Adrenal gland (tissue), 12 donors: ENCODE data around the gene LPP. TPM values are rescaled to one million over a fixed set of nuclear protein-coding genes. Genes with fewer than 3 reads are reported as not detected.

ENCODE experiments used
- DNase-seq, 7 donors: peaks; one replicate each; pipeline ENCODE4 v3.0.0-alpha.2; 2019 to 2020
- H3K27ac ChIP-seq, 5 donors: fragments of 200-600 bp; sonication (generic) in 4 of 5; 1 replicate in 3 of 5; 2 replicates in 2 of 5; pipeline versions ENCODE4 v1.5.1 to v1.8.0; 2016 to 2020; ENCODE audit warnings: mild to moderate bottlenecking in 1 of 5
- H3K27me3 ChIP-seq: fragments of 200-600 bp; 2 replicates; pipeline ENCODE4 v1.8.0; 2021
- H3K36me3 ChIP-seq, 2 donors: fragments of 200-600 bp; replicated peaks in 1 of 2; 1 replicate in 1 of 2; 2 replicates in 1 of 2; pipeline versions ENCODE4 v1.5.1 to v1.8.0; 2018 to 2022
- H3K4me1 ChIP-seq, 2 donors: fragments of 200-600 bp; replicated peaks in 1 of 2; 1 replicate in 1 of 2; 2 replicates in 1 of 2; pipeline versions ENCODE4 v1.5.1 to v1.8.0; 2018 to 2021
- H3K4me3 ChIP-seq, 4 donors: fragments of 200-600 bp; sonication (generic) in 3 of 4; one replicate each; pipeline ENCODE4 v1.5.1; 2016 to 2018
- H3K9me3 ChIP-seq, 3 donors: fragments of 200-600 bp; sonication (generic) in 1 of 3; replicated peaks in 1 of 3; 1 replicate in 2 of 3; 2 replicates in 1 of 3; pipeline versions ENCODE4 v1.5.1 to v1.8.0; 2016 to 2021
- POLR2A ChIP-seq, 2 donors: fragments of 450-650 bp; IDR thresholded peaks; one replicate each; pipeline ENCODE4 v1.6.1; 2017; ENCODE audit warnings: antibody characterized with exemption in 2 of 2, mild to moderate bottlenecking in 2 of 2, moderate library complexity in 1 of 2
- WGBS, 4 donors: extraction: QIAGEN DNeasy Blood & Tissue Kit in 2 of 4; methylation state at CpG; one replicate each; pipeline versions ENCODE4 v1.1.5 to v1.1.7; 2013 to 2017; 5-methylcytosine and 5-hydroxymethylcytosine counted together
- intact Hi-C, 2 donors: fragments of 100-400 bp; cut with DNase I; formaldehyde crosslinking; loops; one replicate each; pipeline versions ENCODE4 v1.14.1 to v1.15.0; 2022 to 2023
- polyA plus RNA-seq, 3 donors: library from polyadenylated mRNA; stranded (reverse); fragments of 200-250 nt in 2 of 3; fragments of 350-450 nt in 1 of 3; fragmentation: Illumina TruSeq in 1 of 3; extraction: RNeasy Lipid Tissue Mini Kit (QIAGEN cat#74804) in 1 of 3; gene quantifications; one replicate each; pipeline ENCODE4 v1.2.3, GENCODE V29; 2013 to 2014
- total RNA-seq, 9 donors: library from RNA; depleted of rRNA in 4 of 9; stranded (reverse); fragments of >200 nt in 4 of 9; fragments of 120-200 nt in 1 of 9; fragmentation: NEBNext Ultra II Directional in 1 of 9; extraction: Animal tissue kit (Norgen Biotek cat#: 25700) in 1 of 9; gene quantifications; one replicate each; pipeline versions ENCODE4 v1.1.0 to v1.2.4, GENCODE V29; 2013 to 2023
- TF ChIP-seq, protein P1 (sequence below), 6 experiments: fragments of 450-650 bp in 4 of 6; fragments of 200-600 bp in 2 of 6; sonication (generic) in 1 of 6; IDR thresholded peaks; 1 replicate in 5 of 6; 2 replicates in 1 of 6; pipeline versions ENCODE4 v1.5.1 to v1.8.0; 2016 to 2021; ENCODE audit warnings: antibody characterized with exemption in 6 of 6, mild to moderate bottlenecking in 2 of 6, moderate library complexity in 1 of 6
- donor health status: healthy with polysubstance abuse.
- donor health status: Bipolar disorder and iron deficiency.
- donor health status: DM: yes; HTN: yes; CAD: no.
- donor health status: DM: no; HTN: no; CAD: no.
- donor health status: DM: no; HTN: no; CAD: no.
- donor health status: DM: yes; HTN: yes; CAD: no.

Gene LPP
- total and polyA plus RNA-seq, 12 donors = 7.0 to 170 (median 101) TPM

DNA sequence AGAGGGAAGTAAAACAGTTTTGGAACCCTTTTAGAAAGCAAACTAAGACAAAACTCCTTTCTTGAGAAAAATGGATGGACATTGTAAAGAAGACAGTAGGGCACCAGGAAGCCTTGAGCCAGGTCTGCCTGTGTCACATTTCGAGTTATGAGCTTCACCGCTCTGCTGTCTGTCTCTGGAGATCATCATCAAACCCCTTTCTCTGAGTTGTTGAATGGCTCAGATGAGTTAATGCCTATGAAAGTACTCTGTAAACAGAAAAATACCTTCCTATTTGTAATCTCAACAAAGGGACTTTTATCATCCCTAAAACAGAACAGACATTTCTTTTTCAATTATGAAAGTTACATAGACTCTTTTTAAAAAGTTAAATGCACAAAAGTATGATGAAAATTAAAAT, 145.8 kb downstream of the LPP start:
- Histone ChIP-seq H3K4me3 (no peak overlapping the region), H3K27ac (no peak overlapping the region), H3K4me1 (peaks cover 16 to 66% of the 10 kb centered on the region in 2 donors), H3K36me3 (no peaks in the 10 kb centered on the region), H3K27me3 (no peaks in the 10 kb centered on the region), H3K9me3 (no peaks in the 10 kb centered on the region)
- DNase-seq = no peak
- 89 to 97% (median 95%) methylated on average over 2 of the region's 2 CpGs for WGBS, 4 donors
- intact Hi-C loops = loop anchor here in 1 of 2 donors (10.0 kb wide), 1 partner anchor 95 kb away; no protein-coding TSS in a partner anchor
- TF ChIP-seq POLR2A (IDR thresholded peaks at IDR 0.05) = no peak
- TF ChIP-seq, protein P1, sequence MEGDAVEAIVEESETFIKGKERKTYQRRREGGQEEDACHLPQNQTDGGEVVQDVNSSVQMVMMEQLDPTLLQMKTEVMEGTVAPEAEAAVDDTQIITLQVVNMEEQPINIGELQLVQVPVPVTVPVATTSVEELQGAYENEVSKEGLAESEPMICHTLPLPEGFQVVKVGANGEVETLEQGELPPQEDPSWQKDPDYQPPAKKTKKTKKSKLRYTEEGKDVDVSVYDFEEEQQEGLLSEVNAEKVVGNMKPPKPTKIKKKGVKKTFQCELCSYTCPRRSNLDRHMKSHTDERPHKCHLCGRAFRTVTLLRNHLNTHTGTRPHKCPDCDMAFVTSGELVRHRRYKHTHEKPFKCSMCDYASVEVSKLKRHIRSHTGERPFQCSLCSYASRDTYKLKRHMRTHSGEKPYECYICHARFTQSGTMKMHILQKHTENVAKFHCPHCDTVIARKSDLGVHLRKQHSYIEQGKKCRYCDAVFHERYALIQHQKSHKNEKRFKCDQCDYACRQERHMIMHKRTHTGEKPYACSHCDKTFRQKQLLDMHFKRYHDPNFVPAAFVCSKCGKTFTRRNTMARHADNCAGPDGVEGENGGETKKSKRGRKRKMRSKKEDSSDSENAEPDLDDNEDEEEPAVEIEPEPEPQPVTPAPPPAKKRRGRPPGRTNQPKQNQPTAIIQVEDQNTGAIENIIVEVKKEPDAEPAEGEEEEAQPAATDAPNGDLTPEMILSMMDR (IDR thresholded peaks at IDR 0.05) = no peak

DNA sequence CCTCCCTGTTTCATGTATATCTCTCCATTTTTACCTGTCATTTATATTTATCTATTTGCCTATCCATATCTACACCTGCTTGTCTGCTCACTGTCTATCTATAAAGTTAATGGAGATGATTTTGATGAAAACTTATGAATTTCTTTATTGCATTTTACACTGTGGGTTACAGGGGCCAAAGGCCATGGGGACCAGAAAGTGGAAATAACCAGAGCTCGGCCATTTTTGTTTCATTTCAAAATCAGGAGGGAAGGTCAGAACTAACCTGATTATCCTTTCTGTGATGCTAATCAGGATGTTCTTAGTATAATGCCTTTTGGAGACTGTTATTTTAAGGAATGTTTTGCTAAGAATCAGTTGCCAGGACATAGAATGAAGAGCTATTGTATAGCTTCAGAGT, 147.2 kb downstream of the LPP start:
- Histone ChIP-seq H3K9me3 (no peaks in the 10 kb centered on the region), H3K27ac (no peak overlapping the region), H3K27me3 (no peaks in the 10 kb centered on the region), H3K36me3 (no peaks in the 10 kb centered on the region), H3K4me3 (no peak overlapping the region), H3K4me1 (peaks cover 7 to 59% of the 10 kb centered on the region in 2 donors)
- 88 to 100% (median 100%) methylated on average over 1 of the region's 1 CpG for WGBS, 4 donors
- DNase-seq = no peak
- intact Hi-C loops = no loop called here
- TF ChIP-seq POLR2A (IDR thresholded peaks at IDR 0.05) = no peak
- TF ChIP-seq, protein P1 (IDR thresholded peaks at IDR 0.05) = no peak

DNA sequence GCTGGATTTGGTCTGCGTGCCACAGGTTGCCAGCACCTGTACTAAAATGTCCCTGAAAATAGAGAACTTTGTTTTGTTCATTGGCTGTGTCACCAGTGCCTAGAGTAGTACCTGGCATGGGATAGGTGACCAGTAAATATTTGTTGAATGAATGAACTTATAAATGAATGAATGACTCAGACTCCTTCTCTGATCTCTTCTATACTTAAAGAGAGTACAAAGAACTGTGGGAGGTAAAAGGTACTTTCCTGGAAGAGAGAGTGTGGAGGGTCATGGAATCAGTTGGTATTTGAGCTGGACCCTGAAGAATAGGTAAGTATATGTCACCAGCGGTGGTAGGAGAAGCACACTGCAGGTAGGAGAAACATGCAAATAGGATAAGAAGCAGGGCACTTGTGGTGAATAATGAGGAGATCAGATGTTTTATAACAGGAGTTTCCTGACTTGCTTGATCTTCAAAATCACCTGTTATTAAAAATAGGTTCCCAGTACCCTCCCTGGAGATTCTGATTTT, 149.4 kb downstream of the LPP start:
- intact Hi-C loops = no loop called here
- H3K27ac ChIP-seq = no peak overlapping the region
- WGBS, 4 donors = 98 to 99% (median 98%) methylated on average over 2 of the region's 2 CpGs

DNA sequence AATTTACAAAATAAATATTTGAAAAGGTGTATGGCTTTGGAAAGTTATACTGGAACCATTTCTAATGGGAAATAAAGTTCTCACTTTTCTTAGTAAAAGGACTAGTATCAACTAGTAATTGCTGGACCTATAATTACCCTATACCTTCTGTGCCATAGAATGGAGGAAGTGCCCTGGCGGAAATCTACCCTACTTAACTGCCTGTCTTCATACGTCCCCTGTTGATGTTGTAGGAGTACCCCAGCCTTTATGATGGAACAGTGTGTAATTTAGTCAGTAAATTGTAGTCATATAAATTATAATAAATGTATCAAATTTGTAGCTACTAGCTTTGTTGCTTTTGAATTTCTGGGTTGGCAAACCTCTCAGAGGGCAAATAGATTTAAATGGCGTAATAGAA, 149.9 kb downstream of the LPP start:
- TF ChIP-seq, protein P1 (IDR thresholded peaks at IDR 0.05) = no peak
- no peak for TF ChIP-seq POLR2A (IDR thresholded peaks at IDR 0.05)
- intact Hi-C loops = no loop called here
- H3K9me3 ChIP-seq = no peaks in the 10 kb centered on the region
- no peaks in the 10 kb centered on the region for H3K27me3 ChIP-seq
- 90 to 97% (median 94%) methylated on average over 3 of the region's 3 CpGs for WGBS, 4 donors
- no peak overlapping the region for H3K27ac ChIP-seq
- DNase-seq = no peak
- no peaks in the 10 kb centered on the region for H3K36me3 ChIP-seq
- no peak overlapping the region for H3K4me3 ChIP-seq
- peaks cover 7 to 32% of the 10 kb centered on the region in 2 donors for H3K4me1 ChIP-seq

More for the DNA sequence above, 149.4 kb downstream of the LPP start:
- Histone ChIP-seq H3K27me3 (no peaks in the 10 kb centered on the region), H3K36me3 (no peaks in the 10 kb centered on the region), H3K4me3 (no peak overlapping the region), H3K4me1 (peaks cover 7 to 37% of the 10 kb centered on the region in 2 donors), H3K9me3 (no peaks in the 10 kb centered on the region)
- TF ChIP-seq, protein P1 (IDR thresholded peaks at IDR 0.05) = no peak
- no peak for TF ChIP-seq POLR2A (IDR thresholded peaks at IDR 0.05)
- DNase-seq = no peak
